Natural killer cell (primary cell): ENCODE data around the gene IGFBP2. TPM values are rescaled to one million over a fixed set of nuclear protein-coding genes. Genes with fewer than 3 reads are reported as not detected.

Experiments
- ATAC-seq, 3 donors: fragments of 150-1000 bp in 2 of 3; fragments of 200-7000 bp in 1 of 3; cut with Tn5 transposase; 1 replicate in 1 of 3; 2 replicates in 2 of 3; pipeline ENCODE4 v1.10.0; 2021; ENCODE audit warnings: mild to moderate bottlenecking in 2 of 3, moderate library complexity in 2 of 3
- DNase-seq, 2 donors: peaks; one replicate each; pipeline versions ENCODE4 v3.0.0 to v3.0.0-alpha.2; 2013 to 2021; ENCODE audit warnings: mixed read lengths in 1 of 2
- H3K27ac ChIP-seq: one replicate; pipeline ENCODE4 v1.5.1; 2013; ENCODE audit warnings: mild to moderate bottlenecking, low read length
- H3K27me3 ChIP-seq: one replicate; pipeline ENCODE4 v1.6.1; 2013; ENCODE audit warnings: low read length; ENCODE audit not compliant: control insufficient read depth, insufficient read depth
- H3K36me3 ChIP-seq: one replicate; pipeline ENCODE4 v1.6.1; 2013; ENCODE audit warnings: low read length; ENCODE audit not compliant: control insufficient read depth, insufficient read depth
- H3K4me1 ChIP-seq: one replicate; pipeline ENCODE4 v1.6.1; 2013; ENCODE audit warnings: low read length; ENCODE audit not compliant: control insufficient read depth, insufficient read depth
- H3K4me3 ChIP-seq: one replicate; pipeline ENCODE4 v1.5.1; 2013; ENCODE audit warnings: low read length
- H3K9me3 ChIP-seq: one replicate; pipeline ENCODE4 v1.6.1; 2013; ENCODE audit warnings: low read length; ENCODE audit not compliant: control insufficient read depth, insufficient read depth
- H3K27ac Mint-ChIP-seq, 2 donors: one replicate each; pipeline ENCODE4 v1.8.0; 2022; ENCODE audit warnings: mild to moderate bottlenecking in 2 of 2, mixed read lengths in 2 of 2, moderate library complexity in 1 of 2
- H3K27me3 Mint-ChIP-seq, 2 donors: one replicate each; pipeline ENCODE4 v1.8.0; 2022; ENCODE audit warnings: low read depth in 2 of 2, mixed read lengths in 2 of 2
- H3K36me3 Mint-ChIP-seq: one replicate; pipeline ENCODE4 v1.8.0; 2022; ENCODE audit warnings: mixed read lengths
- H3K4me1 Mint-ChIP-seq, 2 donors: one replicate each; pipeline ENCODE4 v1.8.0; 2022; ENCODE audit warnings: mixed read lengths in 2 of 2
- H3K4me3 Mint-ChIP-seq: one replicate; pipeline ENCODE4 v1.8.0; 2022; ENCODE audit warnings: mild to moderate bottlenecking, moderate library complexity, mixed read lengths
- H3K9me3 Mint-ChIP-seq, 2 donors: one replicate each; pipeline ENCODE4 v1.8.0; 2022; ENCODE audit warnings: mixed read lengths in 2 of 2
- WGBS: methylation state at CpG from one replicate; pipeline ENCODE4 v1.1.7; 2013; ENCODE audit warnings: missing lambda C conversion rate; ENCODE audit not compliant: insufficient coverage; 5-methylcytosine and 5-hydroxymethylcytosine counted together
- intact Hi-C: fragments of 100-400 bp; cut with micrococcal nuclease; formaldehyde crosslinking; loops from one replicate; pipeline ENCODE4 v1.14.2; 2022
- total RNA-seq, 4 donors: library from RNA; stranded (reverse); fragments of 120-200 nt in 1 of 4; gene quantifications; one replicate each; pipeline versions ENCODE4 v1.2.3 to v1.2.4, GENCODE V29; 2013 to 2022
- TF ChIP-seq, protein P1 (sequence below): fragments of 200-600 bp; IDR thresholded peaks from one replicate; pipeline ENCODE4 v1.8.0; 2022; ENCODE audit warnings: antibody characterized with exemption

The IGFBP2 gene
- total RNA-seq, 3 donors from 2014 or later (not counting 1 experiment from before 2014, with no cell fraction given) = 0.21 TPM; not detected in 2

DNA sequence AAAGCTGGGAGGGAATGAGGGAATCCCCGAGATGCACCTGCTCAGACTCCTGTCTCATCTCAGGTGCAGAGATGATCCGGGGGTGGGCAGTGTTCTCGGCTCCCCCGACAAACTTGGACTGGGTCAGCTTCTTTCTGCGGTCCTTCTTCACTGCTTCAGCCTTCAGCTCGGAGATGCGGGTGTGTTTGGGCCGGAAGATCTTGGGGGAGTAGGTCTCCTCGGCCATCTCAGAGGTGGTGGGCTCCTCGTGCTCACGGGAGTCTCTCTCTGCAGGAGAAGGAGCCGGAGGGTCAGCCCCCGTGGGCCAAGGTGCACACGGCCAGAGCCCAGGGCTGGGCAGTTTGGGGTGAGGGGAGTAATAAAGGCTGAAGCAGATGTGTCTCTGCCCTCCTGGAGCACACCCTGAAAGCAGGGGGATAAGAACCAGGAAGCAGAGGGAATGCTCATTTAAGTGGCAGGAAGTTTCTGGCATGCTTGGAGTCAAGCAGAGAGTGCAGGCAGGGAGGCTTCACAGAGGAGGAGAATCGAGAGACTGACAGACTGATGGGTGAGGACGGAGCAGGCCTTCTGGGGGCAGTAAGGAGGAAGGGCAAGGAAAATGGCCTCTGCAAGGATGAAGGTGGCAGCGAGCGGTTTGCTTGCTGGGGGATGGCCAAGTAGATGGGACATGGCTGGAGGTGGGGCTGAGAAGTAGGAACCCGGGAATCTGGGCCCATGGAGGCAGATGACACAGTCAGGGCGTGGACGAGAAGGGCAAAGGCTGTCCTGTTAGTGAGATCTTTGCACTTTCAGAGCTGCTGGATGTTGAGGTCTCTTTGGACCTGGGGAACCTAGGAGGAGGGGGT, 45.8 kb downstream of the IGFBP2 start:
- intact Hi-C loops = no loop called here
- Histone ChIP-seq H3K9me3 (no peaks in the 10 kb centered on the region), H3K4me3 (no peak overlapping the region), H3K36me3 (no peaks in the 10 kb centered on the region), H3K4me1 (no peaks in the 10 kb centered on the region), H3K27ac (no peak overlapping the region), H3K27me3 (no peaks in the 10 kb centered on the region)
- TF ChIP-seq, protein P1, sequence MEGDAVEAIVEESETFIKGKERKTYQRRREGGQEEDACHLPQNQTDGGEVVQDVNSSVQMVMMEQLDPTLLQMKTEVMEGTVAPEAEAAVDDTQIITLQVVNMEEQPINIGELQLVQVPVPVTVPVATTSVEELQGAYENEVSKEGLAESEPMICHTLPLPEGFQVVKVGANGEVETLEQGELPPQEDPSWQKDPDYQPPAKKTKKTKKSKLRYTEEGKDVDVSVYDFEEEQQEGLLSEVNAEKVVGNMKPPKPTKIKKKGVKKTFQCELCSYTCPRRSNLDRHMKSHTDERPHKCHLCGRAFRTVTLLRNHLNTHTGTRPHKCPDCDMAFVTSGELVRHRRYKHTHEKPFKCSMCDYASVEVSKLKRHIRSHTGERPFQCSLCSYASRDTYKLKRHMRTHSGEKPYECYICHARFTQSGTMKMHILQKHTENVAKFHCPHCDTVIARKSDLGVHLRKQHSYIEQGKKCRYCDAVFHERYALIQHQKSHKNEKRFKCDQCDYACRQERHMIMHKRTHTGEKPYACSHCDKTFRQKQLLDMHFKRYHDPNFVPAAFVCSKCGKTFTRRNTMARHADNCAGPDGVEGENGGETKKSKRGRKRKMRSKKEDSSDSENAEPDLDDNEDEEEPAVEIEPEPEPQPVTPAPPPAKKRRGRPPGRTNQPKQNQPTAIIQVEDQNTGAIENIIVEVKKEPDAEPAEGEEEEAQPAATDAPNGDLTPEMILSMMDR = no peak
- whole genome bisulfite sequencing = 89% methylated on average over 21 of the region's 21 CpGs
- H3K27ac Mint-ChIP-seq = no peak overlapping the region
- no peaks in the 10 kb centered on the region for H3K36me3 Mint-ChIP-seq
- no peak for DNase-seq
- peaks cover 6% of the 10 kb centered on the region in 2 donors for H3K4me1 Mint-ChIP-seq
- H3K4me3 Mint-ChIP-seq = no peak overlapping the region
- no peaks in the 10 kb centered on the region for H3K9me3 Mint-ChIP-seq
- H3K27me3 Mint-ChIP-seq = peaks cover 32 to 44% of the 10 kb centered on the region in 2 donors
- no peak for ATAC-seq

DNA sequence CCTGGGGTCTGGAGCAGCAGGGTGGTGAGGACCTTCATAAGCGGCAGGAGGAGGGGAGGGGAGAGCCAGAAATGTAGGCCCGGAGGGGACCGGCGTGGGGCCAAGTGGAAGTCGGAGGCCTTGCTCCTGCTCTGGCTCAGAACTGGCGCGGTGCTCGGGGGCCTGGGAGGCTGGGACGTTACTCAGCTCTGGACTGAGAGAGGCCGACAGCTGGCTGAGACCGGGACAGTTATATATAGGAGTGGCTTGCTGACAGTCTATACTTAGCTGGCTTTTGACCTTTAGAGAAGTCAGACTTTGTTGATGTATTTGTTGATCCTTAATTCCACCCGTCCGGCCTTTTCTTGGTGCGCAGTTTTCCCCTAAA, 46.4 kb downstream of the IGFBP2 start:
- Mint-ChIP-seq H3K9me3 (no peaks in the 10 kb centered on the region), H3K36me3 (no peaks in the 10 kb centered on the region), H3K27ac (no peak overlapping the region), H3K4me3 (no peak overlapping the region), H3K27me3 (peaks cover 33 to 48% of the 10 kb centered on the region in 2 donors), H3K4me1 (peaks cover 6% of the 10 kb centered on the region in 2 donors)
- no peaks in the 10 kb centered on the region for H3K9me3 ChIP-seq
- TF ChIP-seq, protein P1 = no peak
- no peak overlapping the region for H3K4me3 ChIP-seq
- ATAC-seq (no peak), DNase-seq (no peak)
- H3K4me1 ChIP-seq = no peaks in the 10 kb centered on the region
- no peaks in the 10 kb centered on the region for H3K36me3 ChIP-seq
- no peaks in the 10 kb centered on the region for H3K27me3 ChIP-seq
- intact Hi-C loops = no loop called here
- no peak overlapping the region for H3K27ac ChIP-seq
- 93% methylated on average over 14 of the region's 14 CpGs for WGBS

DNA sequence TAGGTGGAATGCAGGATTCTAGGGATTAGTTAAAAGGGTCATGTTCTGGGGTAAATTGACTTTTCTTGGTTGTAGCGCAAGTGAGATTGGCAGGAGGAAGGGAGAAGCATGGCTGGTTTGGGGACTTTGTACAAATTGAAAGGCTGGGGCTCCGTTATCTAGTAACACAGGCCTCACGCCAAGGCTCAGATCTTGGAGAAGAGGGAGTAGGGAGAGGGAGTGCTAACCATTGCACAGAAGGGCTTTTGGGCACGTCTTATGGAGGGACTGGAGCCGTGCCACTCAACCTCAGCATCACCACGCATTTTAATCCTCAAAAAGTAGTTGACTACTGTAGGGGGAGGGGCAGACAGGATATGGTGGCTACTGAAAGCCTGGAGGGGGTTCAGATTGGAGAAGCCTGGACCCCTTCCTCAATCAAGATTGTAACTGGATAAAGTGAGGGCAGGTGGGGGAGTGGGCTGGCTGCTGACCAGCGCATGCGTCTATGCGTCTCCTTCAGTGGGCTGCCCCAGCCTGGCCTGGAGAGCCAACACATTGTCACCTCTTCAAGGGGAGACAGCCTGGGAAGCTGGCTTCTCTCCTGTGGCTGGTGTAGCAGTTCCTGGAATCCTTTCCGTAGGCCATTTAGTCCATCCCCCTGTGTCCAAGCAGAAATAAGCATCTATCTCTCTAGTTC, 47.9 kb downstream of the IGFBP2 start:
- Histone ChIP-seq H3K27me3 (no peaks in the 10 kb centered on the region), H3K9me3 (no peaks in the 10 kb centered on the region), H3K4me3 (no peak overlapping the region), H3K27ac (no peak overlapping the region), H3K4me1 (no peaks in the 10 kb centered on the region), H3K36me3 (no peaks in the 10 kb centered on the region)
- Mint-ChIP-seq H3K9me3 (no peaks in the 10 kb centered on the region), H3K27me3 (peaks cover 32 to 43% of the 10 kb centered on the region in 2 donors), H3K27ac (no peak overlapping the region), H3K4me1 (peaks cover 6% of the 10 kb centered on the region in 2 donors), H3K36me3 (no peaks in the 10 kb centered on the region), H3K4me3 (no peak overlapping the region)
- no peak for ATAC-seq
- DNase-seq = no peak
- 87% methylated on average over 9 of the region's 10 CpGs for WGBS
- intact Hi-C loops = no loop called here
- TF ChIP-seq, protein P1 = no peak
